ENCODE results near the gene KL.

DNA sequence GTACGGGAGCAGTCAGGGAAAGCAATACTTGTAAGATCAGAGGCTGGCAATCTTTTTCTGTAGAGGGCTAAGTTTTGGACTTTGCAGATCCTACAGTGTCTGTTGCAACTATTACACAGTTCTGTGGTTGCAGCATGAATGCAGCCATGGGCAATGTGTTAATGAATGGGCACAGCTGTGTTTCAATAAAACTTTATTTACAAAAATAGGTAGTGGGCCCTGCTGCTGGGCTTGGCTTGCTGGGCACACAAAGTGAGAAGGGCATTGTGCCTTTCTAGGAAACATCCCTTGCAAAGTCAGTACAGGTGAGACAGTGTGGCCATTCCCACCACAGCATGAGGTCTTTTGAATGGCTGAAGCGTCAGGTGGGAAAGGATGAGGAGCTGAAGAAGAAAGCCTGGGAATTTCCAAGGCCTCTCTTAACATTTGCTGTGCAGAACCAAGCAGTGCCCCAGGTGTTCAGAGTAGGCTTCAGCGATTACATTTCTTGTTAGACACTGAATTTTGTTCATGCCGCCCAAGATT lies 9.1 kb downstream of the KL start:
- no peak for TF ChIP-seq CTCF (IDR thresholded peaks at IDR 0.05)
- TF ChIP-seq POLR2A (IDR thresholded peaks at IDR 0.05) = no peak
